PC-3 (cell line): ENCODE results near the gene LRRFIP2.

Experiments used
- CTCF ChIP-seq: fragments of 300-600 bp; sonication (generic); conservative IDR thresholded peaks from 2 replicates; pipeline ENCODE4 v1.5.1; 2017; ENCODE audit warnings: antibody characterized with exemption, low read depth, mild to moderate bottlenecking, low read length
- EZH2 ChIP-seq: fragments of 300-600 bp; sonication (generic); IDR thresholded peaks from one replicate; pipeline ENCODE4 v1.6.1; 2017; ENCODE audit warnings: antibody characterized with exemption, mild to moderate bottlenecking, low read length; ENCODE audit not compliant: unreplicated experiment
- EZH2phosphoT487 ChIP-seq: fragments of 300-600 bp; sonication (generic); IDR thresholded peaks from 2 replicates; pipeline ENCODE4 v1.6.1; 2018; ENCODE audit warnings: mild to moderate bottlenecking, antibody characterized with exemption, low read length, borderline replicate concordance

GRCh38 chr3:37149257-37149656, 25.1 kb downstream of the LRRFIP2 start:
- no peak for TF ChIP-seq EZH2phosphoT487
- no peak for TF ChIP-seq CTCF
- TF ChIP-seq EZH2: no peak
